SK-N-MC (cell line): Measurements from ENCODE around the gene ARNT2.

Source experiments
- EZH2 ChIP-seq: fragments of 200-600 bp; sonication (generic); IDR thresholded peaks from one replicate; pipeline ENCODE4 v1.6.1; 2017; ENCODE audit warnings: antibody characterized with exemption
- FOXP2 ChIP-seq: optimal IDR thresholded peaks from 2 replicates; pipeline ENCODE3; 2011; ENCODE audit warnings: mild to moderate bottlenecking, moderate library complexity; ENCODE audit not compliant: insufficient read depth; ENCODE audit errors: extremely low read length, control extremely low read depth
- POLR2AphosphoS5 ChIP-seq: IDR thresholded peaks from 2 replicates; pipeline ENCODE4 v1.6.1; 2012; ENCODE audit warnings: mild to moderate bottlenecking, low read depth, low read length, borderline replicate concordance

- no peak for TF ChIP-seq EZH2
- no peak for TF ChIP-seq POLR2AphosphoS5
- TF ChIP-seq FOXP2: no peak
Measured at GRCh38 chr15:80576519-80577090, 172.4 kb downstream of the ARNT2 start.
